ENCODE measurements around the gene KIF23.

DNA sequence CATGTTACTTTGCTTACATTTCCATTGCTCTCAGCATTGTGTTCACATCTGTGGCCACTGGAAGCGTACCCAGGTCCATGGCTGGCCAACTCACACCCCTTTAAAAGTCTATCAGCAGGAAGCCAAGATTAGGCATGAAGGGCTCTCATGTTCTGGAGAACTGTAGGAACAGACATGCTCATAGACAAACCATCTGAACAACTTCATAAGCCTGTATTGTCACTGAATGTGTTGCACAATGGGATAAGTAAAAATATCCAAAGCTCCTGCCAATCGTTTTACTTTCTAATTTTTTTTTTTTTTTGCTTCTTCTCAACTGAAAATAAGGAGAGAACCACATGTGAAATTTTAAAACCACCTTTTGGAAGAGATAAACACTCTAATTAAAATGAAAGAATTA is 44.9 kb downstream of the KIF23 start:
- TF ChIP-seq, protein P1, sequence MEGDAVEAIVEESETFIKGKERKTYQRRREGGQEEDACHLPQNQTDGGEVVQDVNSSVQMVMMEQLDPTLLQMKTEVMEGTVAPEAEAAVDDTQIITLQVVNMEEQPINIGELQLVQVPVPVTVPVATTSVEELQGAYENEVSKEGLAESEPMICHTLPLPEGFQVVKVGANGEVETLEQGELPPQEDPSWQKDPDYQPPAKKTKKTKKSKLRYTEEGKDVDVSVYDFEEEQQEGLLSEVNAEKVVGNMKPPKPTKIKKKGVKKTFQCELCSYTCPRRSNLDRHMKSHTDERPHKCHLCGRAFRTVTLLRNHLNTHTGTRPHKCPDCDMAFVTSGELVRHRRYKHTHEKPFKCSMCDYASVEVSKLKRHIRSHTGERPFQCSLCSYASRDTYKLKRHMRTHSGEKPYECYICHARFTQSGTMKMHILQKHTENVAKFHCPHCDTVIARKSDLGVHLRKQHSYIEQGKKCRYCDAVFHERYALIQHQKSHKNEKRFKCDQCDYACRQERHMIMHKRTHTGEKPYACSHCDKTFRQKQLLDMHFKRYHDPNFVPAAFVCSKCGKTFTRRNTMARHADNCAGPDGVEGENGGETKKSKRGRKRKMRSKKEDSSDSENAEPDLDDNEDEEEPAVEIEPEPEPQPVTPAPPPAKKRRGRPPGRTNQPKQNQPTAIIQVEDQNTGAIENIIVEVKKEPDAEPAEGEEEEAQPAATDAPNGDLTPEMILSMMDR (conservative IDR thresholded peaks at IDR 0.05; ENCODE audit: low read depth in 2 of 2) = no peak
- no peak for TF ChIP-seq JUNB (IDR thresholded peaks at IDR 0.05; ENCODE audit: unreplicated experiment)
- TF ChIP-seq, protein P2, sequence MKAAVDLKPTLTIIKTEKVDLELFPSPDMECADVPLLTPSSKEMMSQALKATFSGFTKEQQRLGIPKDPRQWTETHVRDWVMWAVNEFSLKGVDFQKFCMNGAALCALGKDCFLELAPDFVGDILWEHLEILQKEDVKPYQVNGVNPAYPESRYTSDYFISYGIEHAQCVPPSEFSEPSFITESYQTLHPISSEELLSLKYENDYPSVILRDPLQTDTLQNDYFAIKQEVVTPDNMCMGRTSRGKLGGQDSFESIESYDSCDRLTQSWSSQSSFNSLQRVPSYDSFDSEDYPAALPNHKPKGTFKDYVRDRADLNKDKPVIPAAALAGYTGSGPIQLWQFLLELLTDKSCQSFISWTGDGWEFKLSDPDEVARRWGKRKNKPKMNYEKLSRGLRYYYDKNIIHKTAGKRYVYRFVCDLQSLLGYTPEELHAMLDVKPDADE (IDR thresholded peaks at IDR 0.05) = no peak

Measured in GM23338 (cell line).